Measurements from ENCODE around the gene GLRX2.

The GLRX2 gene

DNA sequence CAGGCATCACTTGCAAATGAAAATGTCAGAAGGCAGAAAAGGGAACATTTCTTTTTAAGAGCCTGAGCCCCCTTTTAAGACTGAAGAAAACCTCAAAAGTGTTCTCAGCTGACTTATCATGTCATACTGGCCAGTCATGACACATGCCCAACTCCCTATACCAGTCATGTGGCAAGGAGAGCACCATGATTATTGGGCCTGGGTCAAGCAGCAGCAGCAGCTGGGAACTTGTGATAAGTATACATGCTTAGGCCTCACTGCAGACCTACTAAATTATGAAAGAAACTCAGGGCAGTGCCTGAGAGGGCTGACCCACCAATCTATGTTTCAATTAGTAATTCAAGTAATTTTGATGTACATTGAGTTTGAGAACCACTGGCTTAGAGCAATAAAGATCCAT lies 37.2 kb downstream of the GLRX2 start:
- TF ChIP-seq TAF1 (IDR thresholded peaks at IDR 0.05; ENCODE audit: low read depth) (no peak), YY1 (IDR thresholded peaks at IDR 0.05; ENCODE audit: low read depth) (no peak), EP300 (IDR thresholded peaks at IDR 0.05; ENCODE audit: borderline replicate concordance) (no peak), NFIC (IDR thresholded peaks at IDR 0.05) (no peak), FOXM1 (IDR thresholded peaks at IDR 0.05; ENCODE audit: borderline replicate concordance, low read depth) (no peak), RAD21 (IDR thresholded peaks at IDR 0.05; ENCODE audit: low read depth) (no peak), TEAD4 (IDR thresholded peaks at IDR 0.05) (no peak), EGR1 (IDR thresholded peaks at IDR 0.05) (no peak), ZBTB7A (IDR thresholded peaks at IDR 0.05; ENCODE audit: low read depth) (no peak)
- TF ChIP-seq, protein P1, sequence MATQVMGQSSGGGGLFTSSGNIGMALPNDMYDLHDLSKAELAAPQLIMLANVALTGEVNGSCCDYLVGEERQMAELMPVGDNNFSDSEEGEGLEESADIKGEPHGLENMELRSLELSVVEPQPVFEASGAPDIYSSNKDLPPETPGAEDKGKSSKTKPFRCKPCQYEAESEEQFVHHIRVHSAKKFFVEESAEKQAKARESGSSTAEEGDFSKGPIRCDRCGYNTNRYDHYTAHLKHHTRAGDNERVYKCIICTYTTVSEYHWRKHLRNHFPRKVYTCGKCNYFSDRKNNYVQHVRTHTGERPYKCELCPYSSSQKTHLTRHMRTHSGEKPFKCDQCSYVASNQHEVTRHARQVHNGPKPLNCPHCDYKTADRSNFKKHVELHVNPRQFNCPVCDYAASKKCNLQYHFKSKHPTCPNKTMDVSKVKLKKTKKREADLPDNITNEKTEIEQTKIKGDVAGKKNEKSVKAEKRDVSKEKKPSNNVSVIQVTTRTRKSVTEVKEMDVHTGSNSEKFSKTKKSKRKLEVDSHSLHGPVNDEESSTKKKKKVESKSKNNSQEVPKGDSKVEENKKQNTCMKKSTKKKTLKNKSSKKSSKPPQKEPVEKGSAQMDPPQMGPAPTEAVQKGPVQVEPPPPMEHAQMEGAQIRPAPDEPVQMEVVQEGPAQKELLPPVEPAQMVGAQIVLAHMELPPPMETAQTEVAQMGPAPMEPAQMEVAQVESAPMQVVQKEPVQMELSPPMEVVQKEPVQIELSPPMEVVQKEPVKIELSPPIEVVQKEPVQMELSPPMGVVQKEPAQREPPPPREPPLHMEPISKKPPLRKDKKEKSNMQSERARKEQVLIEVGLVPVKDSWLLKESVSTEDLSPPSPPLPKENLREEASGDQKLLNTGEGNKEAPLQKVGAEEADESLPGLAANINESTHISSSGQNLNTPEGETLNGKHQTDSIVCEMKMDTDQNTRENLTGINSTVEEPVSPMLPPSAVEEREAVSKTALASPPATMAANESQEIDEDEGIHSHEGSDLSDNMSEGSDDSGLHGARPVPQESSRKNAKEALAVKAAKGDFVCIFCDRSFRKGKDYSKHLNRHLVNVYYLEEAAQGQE (IDR thresholded peaks at IDR 0.05; ENCODE audit: low read depth) = no peak
- TF ChIP-seq, protein P2, sequence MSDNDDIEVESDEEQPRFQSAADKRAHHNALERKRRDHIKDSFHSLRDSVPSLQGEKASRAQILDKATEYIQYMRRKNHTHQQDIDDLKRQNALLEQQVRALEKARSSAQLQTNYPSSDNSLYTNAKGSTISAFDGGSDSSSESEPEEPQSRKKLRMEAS (IDR thresholded peaks at IDR 0.05) = no peak
- TF ChIP-seq, protein P3, sequence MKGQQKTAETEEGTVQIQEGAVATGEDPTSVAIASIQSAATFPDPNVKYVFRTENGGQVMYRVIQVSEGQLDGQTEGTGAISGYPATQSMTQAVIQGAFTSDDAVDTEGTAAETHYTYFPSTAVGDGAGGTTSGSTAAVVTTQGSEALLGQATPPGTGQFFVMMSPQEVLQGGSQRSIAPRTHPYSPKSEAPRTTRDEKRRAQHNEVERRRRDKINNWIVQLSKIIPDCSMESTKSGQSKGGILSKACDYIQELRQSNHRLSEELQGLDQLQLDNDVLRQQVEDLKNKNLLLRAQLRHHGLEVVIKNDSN (IDR thresholded peaks at IDR 0.05) = no peak

- no peak for TF ChIP-seq CEBPB (IDR thresholded peaks at IDR 0.05)
- TF ChIP-seq TCF12 (IDR thresholded peaks at IDR 0.05; ENCODE audit: low read depth) = no peak
- TF ChIP-seq, protein P1 (IDR thresholded peaks at IDR 0.05; ENCODE audit: low read depth) = no peak
- TF ChIP-seq TEAD4 (IDR thresholded peaks at IDR 0.05) = no peak
- TF ChIP-seq, protein P3 (IDR thresholded peaks at IDR 0.05) = no peak
- no peak for TF ChIP-seq CREB1 (IDR thresholded peaks at IDR 0.05; ENCODE audit: low read depth)
- TF ChIP-seq EGR1 (IDR thresholded peaks at IDR 0.05) = no peak
- TF ChIP-seq, protein P2 (IDR thresholded peaks at IDR 0.05) = no peak
Observed at GRCh38 chr1:193066606-193067005, 38.6 kb downstream of the GLRX2 start.

DNA sequence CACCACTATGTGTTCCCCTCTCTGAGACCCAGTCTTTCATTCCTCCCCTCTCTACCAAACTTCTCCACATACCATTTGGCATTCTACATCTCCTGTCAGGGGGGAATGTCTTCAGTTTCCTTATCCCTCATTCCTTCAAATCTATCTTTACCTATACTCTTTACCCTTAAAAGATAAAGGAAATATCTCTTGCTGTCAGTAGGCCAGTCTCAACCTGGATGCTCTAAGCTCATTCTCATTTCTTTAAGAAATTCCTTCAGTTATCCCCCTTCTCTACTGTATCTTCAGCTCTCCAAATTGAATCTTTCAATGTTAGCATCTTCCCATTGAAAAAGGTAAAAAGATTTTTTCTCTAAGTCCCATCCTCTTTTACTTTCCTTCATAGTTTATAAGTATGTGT lies 39.3 kb downstream of the GLRX2 start:
- TF ChIP-seq, protein P2 (IDR thresholded peaks at IDR 0.05) = no peak

DNA sequence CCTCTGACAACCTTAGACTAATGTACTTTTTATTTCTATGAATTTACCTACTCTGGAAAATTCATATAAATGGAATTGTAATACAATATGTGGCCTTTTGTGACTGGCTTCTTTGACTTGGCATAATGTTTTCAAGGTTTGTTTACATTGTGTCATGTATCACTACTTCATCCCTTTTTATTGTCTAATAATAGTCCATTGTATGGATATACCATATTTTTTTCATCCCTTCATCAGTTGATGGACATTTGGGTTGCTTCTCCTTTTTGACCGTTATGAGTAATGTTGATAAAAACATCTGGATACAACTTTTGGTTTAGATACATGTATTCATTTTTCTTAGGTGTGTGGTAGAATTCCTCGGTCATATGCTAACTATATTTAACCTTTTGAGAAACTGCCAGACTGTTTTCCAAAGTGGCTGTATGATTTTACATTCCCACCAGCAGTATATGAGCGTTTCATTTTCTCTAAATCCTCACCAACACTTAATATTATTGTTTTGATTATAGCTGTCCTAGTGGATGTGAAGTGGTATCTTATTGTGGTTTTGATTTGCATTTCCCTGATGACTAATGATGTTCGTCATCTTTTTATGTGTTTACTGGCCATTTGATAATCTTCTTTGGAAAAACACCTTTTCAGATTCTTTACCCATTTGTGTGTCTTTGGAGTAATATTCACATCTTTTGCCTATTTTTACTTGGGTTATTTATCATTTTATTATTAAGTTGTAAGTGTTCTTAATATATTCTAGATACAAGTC lies 42.3 kb downstream of the GLRX2 start:
- TF ChIP-seq YY1 (IDR thresholded peaks at IDR 0.05; ENCODE audit: low read depth) (no peak), TAF1 (IDR thresholded peaks at IDR 0.05; ENCODE audit: low read depth) (no peak), CREB1 (IDR thresholded peaks at IDR 0.05; ENCODE audit: low read depth) (no peak), NFIC (IDR thresholded peaks at IDR 0.05) (no peak), EGR1 (IDR thresholded peaks at IDR 0.05) (no peak), TEAD4 (IDR thresholded peaks at IDR 0.05) (no peak), EP300 (IDR thresholded peaks at IDR 0.05; ENCODE audit: borderline replicate concordance) (no peak), TCF12 (IDR thresholded peaks at IDR 0.05; ENCODE audit: low read depth) (no peak), RAD21 (IDR thresholded peaks at IDR 0.05; ENCODE audit: low read depth) (no peak), ZBTB7A (IDR thresholded peaks at IDR 0.05; ENCODE audit: low read depth) (no peak), CEBPB (IDR thresholded peaks at IDR 0.05) (no peak), FOXM1 (IDR thresholded peaks at IDR 0.05; ENCODE audit: borderline replicate concordance, low read depth) (no peak)
- TF ChIP-seq, protein P3 (IDR thresholded peaks at IDR 0.05) = no peak
- TF ChIP-seq, protein P2 (IDR thresholded peaks at IDR 0.05) = no peak
- TF ChIP-seq, protein P1 (IDR thresholded peaks at IDR 0.05; ENCODE audit: low read depth) = no peak

Measured in Ishikawa (cell line).